Prostate gland (tissue), 2 donors: ENCODE results near the gene ADAMTS2. TPM values are rescaled to one million over a fixed set of nuclear protein-coding genes. Genes with fewer than 3 reads are reported as not detected.

Source experiments
- DNase-seq: peaks from one replicate; pipeline ENCODE4 v3.0.0-alpha.2; 2019; ENCODE audit warnings: low spot score
- H3K27ac ChIP-seq, 2 donors: fragments of 200-600 bp; sonication (generic); 2 replicates each; pipeline ENCODE4 v1.5.1; 2017 to 2019
- H3K27me3 ChIP-seq: fragments of 200-600 bp; sonication (generic); replicated peaks from 2 replicates; pipeline ENCODE4 v1.5.1; 2019; ENCODE audit not compliant: insufficient read depth
- H3K36me3 ChIP-seq, 2 donors: fragments of 200-600 bp; sonication (generic); 1 replicate in 1 of 2; 2 replicates in 1 of 2; pipeline versions ENCODE4 v1.5.1 to v1.8.1; 2017 to 2019
- H3K4me1 ChIP-seq: fragments of 200-600 bp; sonication (generic); replicated peaks from 2 replicates; pipeline ENCODE4 v1.5.1; 2019
- H3K4me3 ChIP-seq, 2 donors: fragments of 200-600 bp; sonication (generic); 2 replicates each; pipeline ENCODE4 v1.5.1; 2017 to 2019
- H3K9me3 ChIP-seq: fragments of 200-600 bp; sonication (generic); 2 replicates; pipeline ENCODE4 v1.5.1; 2017
- POLR2A ChIP-seq: fragments of 450-650 bp; IDR thresholded peaks from one replicate; pipeline ENCODE4 v1.6.1; 2016; ENCODE audit warnings: antibody characterized with exemption, mild to moderate bottlenecking
- POLR2AphosphoS5 ChIP-seq: sonication (generic); formaldehyde crosslinking; IDR thresholded peaks from one replicate; pipeline ENCODE4 v1.6.1; 2017; ENCODE audit warnings: antibody characterized with exemption
- WGBS: methylation state at CpG from one replicate; pipeline ENCODE4 v1.1.5; 2018; 5-methylcytosine and 5-hydroxymethylcytosine counted together
- intact Hi-C: fragments of 100-400 bp; cut with DNase I; formaldehyde crosslinking; loops from one replicate; pipeline ENCODE4 v1.14.2; 2022
- total RNA-seq, 2 donors: library from RNA; depleted of rRNA; stranded (reverse); fragments of >200 nt; gene quantifications; one replicate each; pipeline ENCODE4 v1.1.0, GENCODE V29; 2016
- TF ChIP-seq, protein P1 (sequence below), 4 experiments: fragments of 200-600 bp in 2 of 4; fragments of 450-650 bp in 2 of 4; sonication (generic) in 2 of 4; IDR thresholded peaks; 1 replicate in 3 of 4; 2 replicates in 1 of 4; pipeline ENCODE4 v1.5.1; 2016 to 2019; ENCODE audit warnings: antibody characterized with exemption in 4 of 4, mild to moderate bottlenecking in 2 of 4, moderate library complexity in 2 of 4

The ADAMTS2 gene
- total RNA-seq, 2 donors from 2014 or later = 2.0 to 20.3 TPM

DNA sequence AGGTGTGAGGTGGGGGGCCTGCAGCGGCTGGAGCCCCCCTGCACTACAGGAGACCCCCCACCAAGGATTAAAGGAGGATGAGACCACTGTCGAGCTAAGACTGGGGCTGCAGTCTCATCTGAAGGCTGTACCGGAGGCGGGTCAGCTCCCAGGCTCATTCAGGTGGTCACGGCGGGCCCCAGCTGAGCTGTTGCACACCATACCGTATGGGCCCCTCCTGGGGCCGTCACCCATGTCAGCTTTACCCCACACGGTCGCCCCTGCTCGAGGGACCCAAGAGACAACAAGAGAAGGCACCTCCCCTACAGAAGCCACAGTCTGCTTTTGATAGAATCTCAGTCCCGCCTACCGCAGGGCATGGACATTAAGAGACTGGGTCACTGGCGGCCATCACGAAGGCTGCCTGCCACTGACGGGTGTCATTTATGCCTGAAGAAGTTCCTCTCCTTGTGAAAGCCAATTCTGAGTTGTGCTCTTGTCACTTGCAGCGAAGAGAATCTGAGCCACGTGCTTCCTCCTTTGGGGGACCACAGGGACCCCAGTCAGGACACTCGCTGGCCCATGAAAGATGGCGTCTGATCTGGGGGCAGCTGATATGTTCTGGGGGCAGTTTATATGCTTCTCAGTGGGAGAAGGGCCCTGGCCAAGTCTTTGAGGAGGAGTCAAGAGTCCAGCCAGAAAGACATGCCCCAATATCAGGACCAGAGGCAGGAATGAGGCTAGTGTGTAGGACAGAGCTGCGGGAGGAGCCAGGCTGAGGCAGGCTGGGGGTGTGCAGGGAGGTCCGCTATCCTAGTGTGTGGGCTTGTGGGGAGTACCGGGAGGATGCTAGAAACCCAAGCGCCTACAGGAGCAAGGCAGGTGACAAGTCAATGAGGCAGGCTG, 182.7 kb downstream of the ADAMTS2 start:
- intact Hi-C loops = no loop called here

DNA sequence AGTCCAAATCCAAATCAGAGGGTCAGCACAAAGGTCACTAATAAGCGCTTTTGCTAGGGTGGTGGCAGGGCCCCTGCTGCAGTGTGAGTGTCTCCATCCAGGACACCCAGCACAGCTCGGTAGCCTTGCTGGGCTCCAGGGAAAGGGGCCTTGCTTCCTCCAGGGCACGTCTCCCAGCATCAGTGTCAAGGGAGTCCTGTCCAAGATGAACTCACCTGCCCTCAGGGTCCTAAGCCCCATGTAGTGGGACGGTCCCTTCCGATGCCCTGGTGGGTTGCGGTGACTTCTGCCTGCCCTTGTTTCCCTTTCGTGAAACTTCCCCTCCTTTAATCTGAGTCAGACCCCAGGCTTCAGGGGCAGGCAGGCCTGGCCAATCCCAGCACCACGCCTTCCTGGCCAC, 183.4 kb downstream of the ADAMTS2 start:
- Histone ChIP-seq H3K27me3 (no peaks in the 10 kb centered on the region), H3K4me3 (no peak overlapping the region), H3K36me3 (no peaks in the 10 kb centered on the region), H3K9me3 (no peaks in the 10 kb centered on the region), H3K4me1 (no peaks in the 10 kb centered on the region), H3K27ac (no peak overlapping the region)
- intact Hi-C loops = no loop called here
- 95% methylated on average over 8 of the region's 8 CpGs for WGBS
- no peak for TF ChIP-seq POLR2A
- no peak for TF ChIP-seq POLR2AphosphoS5
- TF ChIP-seq, protein P1, sequence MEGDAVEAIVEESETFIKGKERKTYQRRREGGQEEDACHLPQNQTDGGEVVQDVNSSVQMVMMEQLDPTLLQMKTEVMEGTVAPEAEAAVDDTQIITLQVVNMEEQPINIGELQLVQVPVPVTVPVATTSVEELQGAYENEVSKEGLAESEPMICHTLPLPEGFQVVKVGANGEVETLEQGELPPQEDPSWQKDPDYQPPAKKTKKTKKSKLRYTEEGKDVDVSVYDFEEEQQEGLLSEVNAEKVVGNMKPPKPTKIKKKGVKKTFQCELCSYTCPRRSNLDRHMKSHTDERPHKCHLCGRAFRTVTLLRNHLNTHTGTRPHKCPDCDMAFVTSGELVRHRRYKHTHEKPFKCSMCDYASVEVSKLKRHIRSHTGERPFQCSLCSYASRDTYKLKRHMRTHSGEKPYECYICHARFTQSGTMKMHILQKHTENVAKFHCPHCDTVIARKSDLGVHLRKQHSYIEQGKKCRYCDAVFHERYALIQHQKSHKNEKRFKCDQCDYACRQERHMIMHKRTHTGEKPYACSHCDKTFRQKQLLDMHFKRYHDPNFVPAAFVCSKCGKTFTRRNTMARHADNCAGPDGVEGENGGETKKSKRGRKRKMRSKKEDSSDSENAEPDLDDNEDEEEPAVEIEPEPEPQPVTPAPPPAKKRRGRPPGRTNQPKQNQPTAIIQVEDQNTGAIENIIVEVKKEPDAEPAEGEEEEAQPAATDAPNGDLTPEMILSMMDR (IDR thresholded peaks at IDR 0.05) = no peak
- DNase-seq = no peak

More for the DNA sequence above, 182.7 kb downstream of the ADAMTS2 start:
- H3K9me3 ChIP-seq = no peaks in the 10 kb centered on the region
- no peaks in the 10 kb centered on the region for H3K27me3 ChIP-seq
- H3K36me3 ChIP-seq = no peaks in the 10 kb centered on the region
- H3K4me3 ChIP-seq = no peak overlapping the region
- TF ChIP-seq, protein P1 (IDR thresholded peaks at IDR 0.05) = no peak
- TF ChIP-seq POLR2AphosphoS5 (no peak), POLR2A (no peak)
- no peak overlapping the region for H3K27ac ChIP-seq
- WGBS = 91% methylated on average over 22 of the region's 24 CpGs
- H3K4me1 ChIP-seq = no peaks in the 10 kb centered on the region
- no peak for DNase-seq

DNA sequence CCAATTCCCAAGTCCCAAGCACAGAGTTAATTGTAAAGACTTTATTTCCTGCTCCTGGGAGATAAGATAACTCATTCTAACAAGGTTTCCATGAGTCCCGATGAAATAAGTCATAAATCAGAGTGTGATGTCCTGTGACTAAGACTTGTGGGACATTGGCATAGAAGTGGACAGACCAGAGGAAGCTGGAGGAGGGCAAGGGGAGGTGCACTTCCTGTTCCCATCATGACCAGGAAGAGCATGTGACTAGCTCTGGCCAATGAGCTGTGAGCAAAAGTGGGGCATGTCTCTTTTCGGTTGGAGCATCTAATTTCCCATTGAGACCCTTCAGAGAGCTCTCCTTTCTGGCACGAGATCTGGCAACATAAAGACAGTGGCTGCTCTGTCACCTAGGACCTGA, 184.7 kb downstream of the ADAMTS2 start:
- 83% methylated on average over 3 of the region's 3 CpGs for WGBS
- H3K36me3 ChIP-seq = no peaks in the 10 kb centered on the region
- no peaks in the 10 kb centered on the region for H3K4me1 ChIP-seq
- H3K9me3 ChIP-seq = no peaks in the 10 kb centered on the region
- TF ChIP-seq POLR2AphosphoS5 = no peak
- no peak for TF ChIP-seq POLR2A
- TF ChIP-seq, protein P1 (IDR thresholded peaks at IDR 0.05) = no peak
- DNase-seq = no peak
- intact Hi-C loops = no loop called here
- H3K27ac ChIP-seq = no peak overlapping the region
- no peak overlapping the region for H3K4me3 ChIP-seq
- H3K27me3 ChIP-seq = no peaks in the 10 kb centered on the region

DNA sequence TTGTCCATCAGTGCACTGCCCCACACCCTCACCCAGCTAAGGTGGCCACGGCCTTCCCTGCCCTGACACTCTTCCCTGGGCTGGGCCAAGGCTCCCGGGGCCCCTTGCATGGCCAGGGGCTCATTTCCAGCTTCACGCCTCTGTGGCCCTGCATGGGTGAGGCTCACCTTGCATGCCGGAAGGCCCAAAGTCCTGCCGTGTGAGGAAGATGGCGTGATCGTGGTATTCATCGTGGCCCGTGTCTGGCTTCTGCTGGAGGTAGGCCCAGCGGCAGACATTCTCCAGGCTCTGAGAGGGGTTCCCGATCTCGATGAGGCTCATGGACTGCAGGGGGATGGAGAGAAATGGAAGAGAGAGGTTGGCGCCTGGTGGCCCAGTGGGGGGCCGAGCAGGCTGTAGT, 186.7 kb downstream of the ADAMTS2 start:
- Histone ChIP-seq H3K4me3 (no peak overlapping the region), H3K36me3 (no peaks in the 10 kb centered on the region), H3K27ac (no peak overlapping the region), H3K27me3 (no peaks in the 10 kb centered on the region), H3K9me3 (no peaks in the 10 kb centered on the region), H3K4me1 (no peaks in the 10 kb centered on the region)
- TF ChIP-seq POLR2AphosphoS5 = no peak
- no peak for DNase-seq
- 93% methylated on average over 14 of the region's 14 CpGs for WGBS
- intact Hi-C loops = no loop called here

DNA sequence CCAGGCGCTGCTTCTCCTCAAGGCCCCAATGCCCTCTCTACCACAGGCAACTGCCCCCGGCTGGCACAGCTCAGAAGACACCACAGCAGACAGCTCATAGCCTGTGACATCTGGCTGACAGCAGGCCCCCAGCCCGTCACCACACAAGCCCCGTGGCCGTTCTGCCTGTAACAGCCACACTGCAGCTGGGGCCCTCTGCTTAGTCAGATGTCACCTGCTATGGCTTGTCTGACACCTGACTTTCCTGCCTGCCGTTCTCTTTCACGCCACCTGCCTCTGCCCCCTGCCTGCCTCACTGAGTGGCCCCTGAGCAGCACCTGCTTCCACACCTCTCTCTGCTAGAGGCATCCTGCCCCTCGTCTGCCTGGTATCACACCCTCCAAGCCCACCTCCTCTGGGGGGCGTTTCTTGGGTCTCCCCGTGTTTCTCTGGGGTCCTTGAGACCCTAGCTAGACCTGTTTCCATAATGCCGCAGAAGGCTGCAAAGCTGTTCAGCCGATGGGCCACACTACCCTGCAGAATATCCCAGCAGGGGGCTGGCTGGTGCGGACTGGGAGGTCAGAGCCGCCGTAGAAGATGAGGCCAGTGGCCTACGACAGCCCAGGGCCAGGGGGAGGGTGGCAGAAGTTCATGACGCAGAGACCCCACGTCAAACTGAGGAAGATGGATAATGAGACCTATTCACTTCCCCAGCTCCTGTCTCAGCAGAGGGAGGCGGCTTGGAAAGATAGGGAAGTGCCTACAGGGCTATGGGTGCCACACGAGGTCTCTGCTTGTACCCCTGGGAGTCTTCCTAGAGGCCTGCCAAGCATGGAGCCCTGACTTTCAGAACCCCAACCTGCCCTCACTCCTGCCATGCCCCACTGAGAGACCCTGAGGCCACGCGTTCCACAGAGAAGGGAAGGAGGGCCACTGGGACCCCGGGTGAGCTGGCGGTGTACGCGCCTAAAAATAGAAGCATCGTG, 190.0 kb downstream of the ADAMTS2 start:
- Histone ChIP-seq H3K4me1 (no peaks in the 10 kb centered on the region), H3K27ac (no peak overlapping the region), H3K36me3 (no peaks in the 10 kb centered on the region), H3K4me3 (no peak overlapping the region), H3K27me3 (no peaks in the 10 kb centered on the region), H3K9me3 (no peaks in the 10 kb centered on the region)
- whole genome bisulfite sequencing = 67% methylated on average over 26 of the region's 27 CpGs
- intact Hi-C loops = no loop called here
- DNase-seq = no peak
- TF ChIP-seq, protein P1 (IDR thresholded peaks at IDR 0.05) = no peak
- TF ChIP-seq POLR2A (no peak), POLR2AphosphoS5 (no peak)
